DMS153 (cell line): ENCODE measurements around the gene ARL8A.
"Not testable (repeated sequence)": the region's sequence is repeated elsewhere in the genome, so short reads cannot be mapped to it uniquely, and the experiment has no call there.

Experiments
- DNase-seq: peaks from one replicate; lab custom pipeline; 2025; lab: John Stamatoyannopoulos, UW

ARL8A gene

GRCh38 chr1:202173993-202174392 is 29.5 kb upstream of the ARL8A start:
- no peak for DNase-seq

- no peak for DNase-seq
Measured at GRCh38 chr1:202172015-202172355, 27.4 kb upstream of the ARL8A start.

- no peak for DNase-seq
Measured at GRCh38 chr1:202171292-202172014, 26.9 kb upstream of the ARL8A start.

- DNase-seq, result peak; percentile 73
Measured at GRCh38 chr1:202170726-202171125, 26.2 kb upstream of the ARL8A start.

GRCh38 chr1:202168861-202169260 is 24.3 kb upstream of the ARL8A start:
- DNase-seq, result no peak

- peak; percentile 19 for DNase-seq
Measured at GRCh38 chr1:202167708-202168415, 23.3 kb upstream of the ARL8A start.

GRCh38 chr1:202167054-202167453 is 22.5 kb upstream of the ARL8A start:
- not testable (repeated sequence) for DNase-seq

GRCh38 chr1:202165942-202166843 is 21.7 kb upstream of the ARL8A start:
- no peak for DNase-seq

- DNase-seq, result no peak
Measured at GRCh38 chr1:202165267-202165941, 20.9 kb upstream of the ARL8A start.

GRCh38 chr1:202164271-202165037 is 19.9 kb upstream of the ARL8A start:
- no peak for DNase-seq

GRCh38 chr1:202163281-202164270 is 19.0 kb upstream of the ARL8A start:
- no peak for DNase-seq

GRCh38 chr1:202162418-202163280 is 18.1 kb upstream of the ARL8A start:
- DNase-seq, result no peak

- DNase-seq, result no peak
Measured at GRCh38 chr1:202162047-202162417, 17.5 kb upstream of the ARL8A start.

GRCh38 chr1:202161151-202162046 is 16.9 kb upstream of the ARL8A start:
- DNase-seq, result no peak

- no peak for DNase-seq
Measured at GRCh38 chr1:202160377-202160940, 15.9 kb upstream of the ARL8A start, which contains the start of gene PTPN7. TSS of gene PTPN7 (minus strand) at chr1:202160602. CDS start at chr1:202159402, 1,200 bp downstream.

- no peak for DNase-seq
Measured at GRCh38 chr1:202159534-202160371, 15.2 kb upstream of the ARL8A start.
